Adrenal gland (tissue), 12 donors: ENCODE measurements around the gene TCEA2. TPM values are rescaled to one million over a fixed set of nuclear protein-coding genes. Genes with fewer than 3 reads are reported as not detected.

Experiments used
- DNase-seq, 7 donors: peaks; one replicate each; pipeline ENCODE4 v3.0.0-alpha.2; 2019 to 2020
- H3K27ac ChIP-seq, 5 donors: fragments of 200-600 bp; sonication (generic) in 4 of 5; 1 replicate in 3 of 5; 2 replicates in 2 of 5; pipeline versions ENCODE4 v1.5.1 to v1.8.0; 2016 to 2020; ENCODE audit warnings: mild to moderate bottlenecking in 1 of 5
- H3K27me3 ChIP-seq: fragments of 200-600 bp; 2 replicates; pipeline ENCODE4 v1.8.0; 2021
- H3K36me3 ChIP-seq, 2 donors: fragments of 200-600 bp; replicated peaks in 1 of 2; 1 replicate in 1 of 2; 2 replicates in 1 of 2; pipeline versions ENCODE4 v1.5.1 to v1.8.0; 2018 to 2022
- H3K4me1 ChIP-seq, 2 donors: fragments of 200-600 bp; replicated peaks in 1 of 2; 1 replicate in 1 of 2; 2 replicates in 1 of 2; pipeline versions ENCODE4 v1.5.1 to v1.8.0; 2018 to 2021
- H3K4me3 ChIP-seq, 4 donors: fragments of 200-600 bp; sonication (generic) in 3 of 4; one replicate each; pipeline ENCODE4 v1.5.1; 2016 to 2018
- H3K9me3 ChIP-seq, 3 donors: fragments of 200-600 bp; sonication (generic) in 1 of 3; replicated peaks in 1 of 3; 1 replicate in 2 of 3; 2 replicates in 1 of 3; pipeline versions ENCODE4 v1.5.1 to v1.8.0; 2016 to 2021
- CTCF ChIP-seq, 6 experiments: fragments of 450-650 bp in 4 of 6; fragments of 200-600 bp in 2 of 6; sonication (generic) in 1 of 6; IDR thresholded peaks; 1 replicate in 5 of 6; 2 replicates in 1 of 6; pipeline versions ENCODE4 v1.5.1 to v1.8.0; 2016 to 2021; ENCODE audit warnings: antibody characterized with exemption in 6 of 6, mild to moderate bottlenecking in 2 of 6, moderate library complexity in 1 of 6
- POLR2A ChIP-seq, 2 donors: fragments of 450-650 bp; IDR thresholded peaks; one replicate each; pipeline ENCODE4 v1.6.1; 2017; ENCODE audit warnings: antibody characterized with exemption in 2 of 2, mild to moderate bottlenecking in 2 of 2, moderate library complexity in 1 of 2
- WGBS, 4 donors: extraction: QIAGEN DNeasy Blood & Tissue Kit in 2 of 4; methylation state at CpG; one replicate each; pipeline versions ENCODE4 v1.1.5 to v1.1.7; 2013 to 2017; 5-methylcytosine and 5-hydroxymethylcytosine counted together
- intact Hi-C, 2 donors: fragments of 100-400 bp; cut with DNase I; formaldehyde crosslinking; loops; one replicate each; pipeline versions ENCODE4 v1.14.1 to v1.15.0; 2022 to 2023
- polyA plus RNA-seq, 3 donors: library from polyadenylated mRNA; stranded (reverse); fragments of 200-250 nt in 2 of 3; fragments of 350-450 nt in 1 of 3; fragmentation: Illumina TruSeq in 1 of 3; extraction: RNeasy Lipid Tissue Mini Kit (QIAGEN cat#74804) in 1 of 3; gene quantifications; one replicate each; pipeline ENCODE4 v1.2.3, GENCODE V29; 2013 to 2014
- total RNA-seq, 9 donors: library from RNA; depleted of rRNA in 4 of 9; stranded (reverse); fragments of >200 nt in 4 of 9; fragments of 120-200 nt in 1 of 9; fragmentation: NEBNext Ultra II Directional in 1 of 9; extraction: Animal tissue kit (Norgen Biotek cat#: 25700) in 1 of 9; gene quantifications; one replicate each; pipeline versions ENCODE4 v1.1.0 to v1.2.4, GENCODE V29; 2013 to 2023
- donor health status: healthy with polysubstance abuse.
- donor health status: Bipolar disorder and iron deficiency.
- donor health status: DM: yes; HTN: yes; CAD: no.
- donor health status: DM: no; HTN: no; CAD: no.
- donor health status: DM: no; HTN: no; CAD: no.
- donor health status: DM: yes; HTN: yes; CAD: no.

Gene TCEA2
- total and polyA plus RNA-seq, 12 donors: 12.6 to 184 (median 53.7) TPM

DNA sequence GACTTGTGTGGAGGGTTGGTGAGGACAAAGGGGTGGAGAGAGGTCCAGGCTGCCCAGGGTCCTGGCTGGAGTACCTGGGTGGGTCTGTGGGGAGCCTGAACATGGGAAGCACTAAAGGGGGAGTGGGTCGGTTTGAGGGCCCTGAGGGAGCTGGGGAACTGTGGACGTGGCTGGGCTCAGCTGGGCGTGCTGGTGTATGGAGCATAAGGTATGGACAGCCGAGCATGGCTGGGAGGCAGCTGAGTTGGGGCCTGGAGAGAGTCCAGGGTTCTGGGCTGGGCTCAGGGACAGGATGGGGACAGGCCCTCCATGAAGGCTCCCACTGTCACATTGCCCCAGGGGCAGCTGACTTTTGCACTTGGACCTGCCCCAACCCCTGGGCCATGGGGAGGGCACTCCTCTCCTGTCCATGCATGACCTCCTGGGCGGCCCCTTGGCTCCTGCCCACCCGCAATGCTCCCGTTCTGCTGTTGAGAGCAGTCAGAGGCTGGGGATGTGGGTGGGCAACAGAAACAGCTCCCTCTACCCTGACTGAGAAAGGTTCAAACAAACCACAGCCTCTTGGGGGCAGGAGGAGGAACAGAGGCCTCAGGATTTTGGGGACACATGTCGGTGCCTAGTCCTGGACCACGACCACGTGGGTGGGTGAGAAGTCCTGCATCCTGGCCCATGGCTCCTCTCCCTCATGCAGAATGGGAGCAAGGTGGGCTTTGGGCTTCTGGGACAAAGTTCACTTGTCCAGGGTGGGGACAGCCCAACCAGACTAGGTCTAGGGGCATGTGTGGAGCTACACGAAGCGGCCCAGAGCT, 22.6 kb upstream of the TCEA2 start:
- Histone ChIP-seq H3K4me1 (peaks cover 8 to 25% of the 10 kb centered on the region in 2 donors), H3K27me3 (peaks cover 21% of the 10 kb centered on the region), H3K4me3 (no peak overlapping the region), H3K9me3 (no peaks in the 10 kb centered on the region), H3K27ac (peak overlapping the region in 1 of 5 donors; percentile 20), H3K36me3 (no peaks in the 10 kb centered on the region)
- DNase-seq: no peak
- TF ChIP-seq CTCF (IDR thresholded peaks at IDR 0.05): no peak
- no peak for TF ChIP-seq POLR2A (IDR thresholded peaks at IDR 0.05)
- intact Hi-C loops: no loop called here
- WGBS, 4 donors: 55 to 66% (median 61%) methylated on average over 5 to 12 of the region's 12 CpGs

DNA sequence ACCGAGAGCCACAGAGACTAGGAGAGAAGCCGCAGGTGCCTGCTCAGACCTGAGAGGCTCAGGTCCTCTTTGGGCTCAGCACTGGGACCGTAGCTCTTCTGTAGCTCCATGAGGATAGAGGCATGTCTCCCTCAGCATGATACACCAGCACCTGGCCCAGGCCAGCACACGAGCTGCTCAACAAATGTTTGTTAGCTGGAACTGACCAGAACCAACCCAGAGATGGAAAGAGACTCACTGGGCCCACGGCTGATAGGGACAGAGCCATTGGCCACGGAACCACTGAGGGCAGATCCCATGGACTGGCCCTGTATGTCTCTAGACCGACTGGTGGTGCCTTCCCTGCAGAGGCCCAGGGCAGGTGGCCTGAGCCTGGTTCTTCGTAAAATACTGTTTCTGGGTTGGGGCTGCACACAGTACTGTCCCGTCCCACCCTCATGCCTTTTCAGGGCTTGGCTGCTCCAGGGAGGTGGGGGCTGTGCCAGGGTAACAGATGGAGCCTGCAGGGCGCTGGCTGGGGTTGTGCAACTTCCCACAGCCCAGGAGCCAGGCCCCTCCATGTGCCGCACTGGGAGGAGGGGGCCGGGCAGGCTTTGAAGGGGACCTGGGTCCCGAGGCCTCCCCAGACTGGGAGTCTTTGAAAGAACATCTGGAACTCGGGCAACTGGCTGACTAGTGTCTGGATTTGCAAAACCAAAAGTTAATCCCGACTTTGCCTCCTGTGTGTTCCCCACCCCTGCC, 21.8 kb upstream of the TCEA2 start:
- TF ChIP-seq CTCF (IDR thresholded peaks at IDR 0.05): no peak
- TF ChIP-seq POLR2A (IDR thresholded peaks at IDR 0.05): no peak
- DNase-seq: no peak
- H3K27ac ChIP-seq: peak overlapping the region in 1 of 5 donors; percentile 73
- 49 to 57% (median 52%) methylated on average over 7 to 15 of the region's 15 CpGs for WGBS, 4 donors
- no peaks in the 10 kb centered on the region for H3K36me3 ChIP-seq
- H3K4me3 ChIP-seq: peak overlapping the region in 1 of 4 donors; percentile 49
- peaks cover 8 to 25% of the 10 kb centered on the region in 2 donors for H3K4me1 ChIP-seq
- intact Hi-C loops: no loop called here
- H3K9me3 ChIP-seq: no peaks in the 10 kb centered on the region
- peaks cover 24% of the 10 kb centered on the region for H3K27me3 ChIP-seq

- Histone ChIP-seq H3K36me3 (no peaks in the 10 kb centered on the region), H3K27me3 (peaks cover 29% of the 10 kb centered on the region), H3K4me1 (peaks cover 8 to 25% of the 10 kb centered on the region in 2 donors), H3K27ac (peak overlapping the region in 1 of 5 donors; percentile 73), H3K9me3 (no peaks in the 10 kb centered on the region), H3K4me3 (peak overlapping the region in 1 of 4 donors; percentile 49)
- TF ChIP-seq POLR2A (IDR thresholded peaks at IDR 0.05) (no peak), CTCF (IDR thresholded peaks at IDR 0.05) (no peak)
- intact Hi-C loops: no loop called here
- WGBS, 4 donors: 0 to 19% (median 11%) methylated on average over 1 to 11 of the region's 11 CpGs; no CpG with 5 or more reads in 1 of the 4 donors
- DNase-seq: no peak
These were observed 21.3 kb upstream of the TCEA2 start for GRCh38 chr20:64041781-64042053.

DNA sequence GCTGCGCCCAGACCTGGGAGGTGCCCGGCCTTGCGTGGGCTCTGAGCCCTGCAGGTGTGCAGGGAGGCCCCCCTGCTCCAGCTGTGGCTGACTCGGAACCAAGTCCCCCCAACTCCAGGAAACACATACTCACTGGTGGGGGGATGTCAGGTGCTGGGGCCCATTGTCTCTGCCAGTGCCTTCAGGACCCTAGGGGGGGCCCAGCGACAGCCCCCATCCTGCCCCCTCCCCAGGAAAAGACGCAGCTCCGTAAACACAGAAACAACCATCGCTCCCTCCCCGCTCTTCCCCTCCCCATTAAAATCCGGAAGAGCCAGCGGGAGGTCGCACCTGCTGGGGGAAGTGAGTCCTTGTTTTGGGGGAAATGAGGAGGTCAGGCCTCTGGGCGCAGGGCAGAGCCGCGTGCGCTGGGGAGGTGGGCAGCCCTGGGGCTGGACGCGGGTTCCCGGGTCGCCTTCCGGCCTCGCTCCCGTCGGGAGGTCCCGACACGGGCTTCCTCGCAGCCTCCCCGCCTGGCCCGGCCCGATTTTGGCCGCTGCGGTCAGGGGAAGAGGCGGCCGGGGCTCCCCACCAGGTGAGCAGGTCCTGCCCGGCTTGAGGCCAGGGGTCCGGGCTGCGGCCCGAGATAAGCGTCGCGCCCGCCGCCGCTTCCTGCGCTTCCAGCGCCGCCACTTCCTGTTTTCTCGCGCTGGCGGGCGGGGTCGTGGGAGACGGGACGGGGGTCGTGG, 20.8 kb upstream of the TCEA2 start:
- H3K4me3 ChIP-seq: peak overlapping the region in 2 of 4 donors; percentile 13 to 49
- H3K36me3 ChIP-seq: no peaks in the 10 kb centered on the region
- peak overlapping the region in 2 of 5 donors; percentile 34 to 73 for H3K27ac ChIP-seq
- WGBS, 4 donors: 1 to 10% (median 2%) methylated on average over 12 to 55 of the region's 55 CpGs
- H3K27me3 ChIP-seq: peaks cover 34% of the 10 kb centered on the region
- H3K9me3 ChIP-seq: no peaks in the 10 kb centered on the region
- intact Hi-C loops: no loop called here
- H3K4me1 ChIP-seq: peaks cover 8 to 25% of the 10 kb centered on the region in 2 donors
- no peak for DNase-seq
- TF ChIP-seq CTCF (IDR thresholded peaks at IDR 0.05) (no peak), POLR2A (IDR thresholded peaks at IDR 0.05) (no peak)
